ENCODE results near the gene BMS1.

Gene BMS1

GRCh38 chr10:42874713-42875387, 92.3 kb downstream of the BMS1 start:
- peak overlapping the region in 2 of 11 experiments; percentile 10 to 37; a peak in 1 of 22 replicates for H3K9ac ChIP-seq
- H3K36me3 ChIP-seq = no peaks in the 10 kb centered on the region
- H4K20me1 ChIP-seq = no peaks in the 10 kb centered on the region
- H3K4me1 ChIP-seq = peaks cover 50 to 86% (median 74%) of the 10 kb centered on the region in 10 experiments
- H3K9me3 ChIP-seq (replicated peaks in 1 of 11) = no peaks in the 10 kb centered on the region; a peak in 1 of 22 replicates
- no peak overlapping the region for H3K4me3 ChIP-seq
- peak overlapping the region in 10 of 11 experiments; percentile 80 to 96 (median 88); a peak in 21 of 22 replicates for H3K4me2 ChIP-seq
- no peak for TF ChIP-seq Cebpa-rat (IDR thresholded peaks at IDR 0.05)
- no peaks in the 10 kb centered on the region for H3K27me3 ChIP-seq
- peak overlapping the region in 7 of 11 experiments; percentile 3 to 93 (median 45); a peak in 8 of 22 replicates for H3K27ac ChIP-seq

- no peak overlapping the region for H3K4me3 ChIP-seq
- H3K4me1 ChIP-seq = peaks cover 52 to 86% (median 74%) of the 10 kb centered on the region in 10 experiments
- H3K9ac ChIP-seq = peak overlapping the region in 2 of 11 experiments; percentile 10 to 37; a peak in 1 of 22 replicates
- TF ChIP-seq Cebpa-rat (IDR thresholded peaks at IDR 0.05) = no peak
- H3K9me3 ChIP-seq (replicated peaks in 1 of 11) = peaks cover 0 to 3% (median 0%) of the 10 kb centered on the region in 11 experiments; a peak in 1 of 22 replicates
- no peaks in the 10 kb centered on the region for H3K27me3 ChIP-seq
- no peaks in the 10 kb centered on the region for H3K36me3 ChIP-seq
- peak overlapping the region in 5 of 11 experiments; percentile 3 to 93 (median 46); a peak in 7 of 22 replicates for H3K27ac ChIP-seq
- no peaks in the 10 kb centered on the region for H4K20me1 ChIP-seq
- peak overlapping the region in 9 of 11 experiments; percentile 80 to 96 (median 88); a peak in 19 of 22 replicates for H3K4me2 ChIP-seq
Measured at GRCh38 chr10:42875388-42875755, 92.8 kb downstream of the BMS1 start.

- Histone ChIP-seq H4K20me1 (no peaks in the 10 kb centered on the region), H3K4me1 (peaks cover 48 to 86% (median 72%) of the 10 kb centered on the region in 10 experiments), H3K9ac (no peak overlapping the region), H3K36me3 (no peaks in the 10 kb centered on the region), H3K27me3 (no peaks in the 10 kb centered on the region), H3K4me3 (no peak overlapping the region), H3K27ac (peak overlapping the region in 3 of 11 experiments; percentile 46 to 93 (median 52); a peak in 3 of 22 replicates), H3K9me3 (replicated peaks in 1 of 11) (peaks cover 0 to 6% (median 0%) of the 10 kb centered on the region in 11 experiments; a peak in 1 of 22 replicates), H3K4me2 (peak overlapping the region in 9 of 11 experiments; percentile 10 to 93 (median 88); a peak in 13 of 22 replicates)
- no peak for TF ChIP-seq Cebpa-rat (IDR thresholded peaks at IDR 0.05)
Measured at GRCh38 chr10:42875798-42876341, 93.3 kb downstream of the BMS1 start.

GRCh38 chr10:42876476-42876875, 93.9 kb downstream of the BMS1 start:
- H3K27ac ChIP-seq = no peak overlapping the region
- peaks cover 0 to 6% (median 2%) of the 10 kb centered on the region in 11 experiments; a peak in 5 of 22 replicates for H3K9me3 ChIP-seq (replicated peaks in 1 of 11)
- H3K4me3 ChIP-seq = no peak overlapping the region
- H3K4me2 ChIP-seq = peak overlapping the region in 1 of 11 experiments; percentile 12; a peak in 1 of 22 replicates
- no peak for TF ChIP-seq Cebpa-rat (IDR thresholded peaks at IDR 0.05)
- H3K9ac ChIP-seq = no peak overlapping the region
- H4K20me1 ChIP-seq = no peaks in the 10 kb centered on the region
- H3K27me3 ChIP-seq = no peaks in the 10 kb centered on the region
- H3K4me1 ChIP-seq = peaks cover 42 to 81% (median 66%) of the 10 kb centered on the region in 10 experiments
- no peaks in the 10 kb centered on the region for H3K36me3 ChIP-seq

GRCh38 chr10:42876945-42877344, 94.3 kb downstream of the BMS1 start:
- H3K9me3 ChIP-seq (replicated peaks in 1 of 11) = peaks cover under 1 to 11% (median 6%) of the 10 kb centered on the region in 11 experiments; a peak in 19 of 22 replicates
- H3K4me3 ChIP-seq = no peak overlapping the region
- no peak overlapping the region for H3K27ac ChIP-seq
- H3K9ac ChIP-seq = no peak overlapping the region
- H3K4me2 ChIP-seq = peak overlapping the region in 1 of 11 experiments; percentile 12; a peak in 1 of 22 replicates
- no peaks in the 10 kb centered on the region for H3K36me3 ChIP-seq
- no peaks in the 10 kb centered on the region for H3K27me3 ChIP-seq
- peaks cover 38 to 76% (median 61%) of the 10 kb centered on the region in 10 experiments for H3K4me1 ChIP-seq
- TF ChIP-seq Cebpa-rat (IDR thresholded peaks at IDR 0.05) = no peak
- H4K20me1 ChIP-seq = no peaks in the 10 kb centered on the region

- peak overlapping the region in 5 of 11 experiments; percentile 8 to 34 (median 19); a peak in 5 of 22 replicates for H3K4me2 ChIP-seq
- peaks cover 7 to 17% (median 12%) of the 10 kb centered on the region in 11 experiments for H3K9me3 ChIP-seq (replicated peaks in 1 of 11)
- H3K27me3 ChIP-seq = no peaks in the 10 kb centered on the region
- no peak overlapping the region for H3K27ac ChIP-seq
- TF ChIP-seq Cebpa-rat (IDR thresholded peaks at IDR 0.05) = no peak
- no peaks in the 10 kb centered on the region for H4K20me1 ChIP-seq
- no peak overlapping the region for H3K9ac ChIP-seq
- peaks cover 0 to 4% (median 0%) of the 10 kb centered on the region in 11 experiments; a peak in 1 of 22 replicates for H3K36me3 ChIP-seq
- no peak overlapping the region for H3K4me3 ChIP-seq
- H3K4me1 ChIP-seq = peaks cover 32 to 70% (median 55%) of the 10 kb centered on the region in 10 experiments
Measured at GRCh38 chr10:42877496-42878030, 95.0 kb downstream of the BMS1 start.

- Histone ChIP-seq H3K27ac (no peak overlapping the region), H3K4me1 (peaks cover 24 to 63% (median 48%) of the 10 kb centered on the region in 10 experiments), H3K27me3 (no peaks in the 10 kb centered on the region), H3K9me3 (replicated peaks in 1 of 11) (peaks cover 10 to 24% (median 17%) of the 10 kb centered on the region in 11 experiments), H3K4me2 (peak overlapping the region in 5 of 11 experiments; percentile 8 to 68 (median 19); a peak in 5 of 22 replicates), H4K20me1 (no peaks in the 10 kb centered on the region), H3K9ac (no peak overlapping the region), H3K4me3 (no peak overlapping the region), H3K36me3 (peaks cover 0 to 4% (median 0%) of the 10 kb centered on the region in 11 experiments; a peak in 1 of 22 replicates)
- no peak for TF ChIP-seq Cebpa-rat (IDR thresholded peaks at IDR 0.05)
Measured at GRCh38 chr10:42878134-42878820, 95.7 kb downstream of the BMS1 start.

GRCh38 chr10:42878821-42879195, 96.2 kb downstream of the BMS1 start:
- Histone ChIP-seq H3K4me1 (peaks cover 19 to 58% (median 43%) of the 10 kb centered on the region in 10 experiments), H4K20me1 (no peaks in the 10 kb centered on the region), H3K27ac (no peak overlapping the region), H3K9ac (no peak overlapping the region), H3K27me3 (no peaks in the 10 kb centered on the region), H3K4me3 (no peak overlapping the region), H3K4me2 (peak overlapping the region in 2 of 11 experiments; percentile 19 to 68; a peak in 1 of 22 replicates), H3K36me3 (peaks cover 0 to 4% (median 0%) of the 10 kb centered on the region in 11 experiments; a peak in 1 of 22 replicates), H3K9me3 (replicated peaks in 1 of 11) (peaks cover 10 to 25% (median 17%) of the 10 kb centered on the region in 11 experiments)
- no peak for TF ChIP-seq Cebpa-rat (IDR thresholded peaks at IDR 0.05)
